ENCODE data around the gene CCDC12.

- TF ChIP-seq CTCF (IDR thresholded peaks at IDR 0.05; ENCODE audit: low read length) (no peak), EZH2phosphoT487 (IDR thresholded peaks at IDR 0.05; ENCODE audit: low read length) (no peak), EZH2 (optimal IDR thresholded peaks at IDR 0.05; ENCODE audit: low read depth, low read length) (no peak)
Measured at GRCh38 chr3:46884427-46884826, 92.1 kb downstream of the CCDC12 start.
